SK-N-MC (cell line): ENCODE results near the gene RTL3.

ENCODE experiments used
- EZH2 ChIP-seq: fragments of 200-600 bp; sonication (generic); IDR thresholded peaks from one replicate; pipeline ENCODE4 v1.6.1; 2017; ENCODE audit warnings: antibody characterized with exemption
- POLR2AphosphoS5 ChIP-seq: IDR thresholded peaks from 2 replicates; pipeline ENCODE4 v1.6.1; 2012; ENCODE audit warnings: mild to moderate bottlenecking, low read depth, low read length, borderline replicate concordance

DNA sequence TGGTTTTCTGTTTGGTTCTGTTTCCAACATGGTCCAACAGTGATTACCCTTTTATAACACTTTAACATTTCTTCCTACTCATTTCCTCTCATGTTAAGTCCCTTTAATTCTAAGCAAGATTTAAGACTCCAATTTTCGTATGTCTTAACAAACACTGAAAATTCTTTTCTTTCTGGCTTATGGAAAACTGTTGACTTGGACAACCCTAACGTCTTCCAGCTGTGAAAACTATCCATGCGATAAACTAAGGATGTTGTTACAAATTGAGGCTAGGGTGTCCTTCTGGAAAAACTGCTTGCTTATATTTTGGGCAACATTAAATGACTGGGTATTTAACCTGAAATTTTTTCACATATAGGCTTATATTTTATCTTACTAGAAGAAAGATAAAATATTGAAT lies 33.9 kb upstream of the RTL3 start:
- TF ChIP-seq EZH2 (no peak), POLR2AphosphoS5 (no peak)
